Activated B cell treated with CpG ODN at 0.5 μM for 24 hours (primary cell): ENCODE data around the gene NDUFB11. TPM values are rescaled to one million over a fixed set of nuclear protein-coding genes. Genes with fewer than 3 reads are reported as not detected.
"Not testable (repeated sequence)": the region's sequence is repeated elsewhere in the genome, so short reads cannot be mapped to it uniquely, and the experiment has no call there.

Experiments used
- ATAC-seq: fragments of 200-7000 bp; cut with Tn5 transposase; one replicate; pipeline ENCODE4 v1.10.0; 2021; ENCODE audit warnings: low read depth, mild to moderate bottlenecking, moderate library complexity
- CTCF ChIA-PET: fragments of 350-600 bp; sonication (Branson Sonifier 250); formaldehyde crosslinking; loops from one replicate; lab custom pipeline; 2021; ENCODE audit warnings: antibody characterized with exemption; lab: Charles Lee
- POLR2A ChIA-PET: fragments of 350-600 bp; sonication (Branson Sonifier 250); formaldehyde crosslinking; loops from one replicate; lab custom pipeline; 2021; ENCODE audit warnings: antibody characterized with exemption; lab: Charles Lee
- DNase-seq: peaks from one replicate; pipeline ENCODE4 v3.0.0; 2022
- H3K27ac Mint-ChIP-seq: one replicate; pipeline ENCODE4 v1.8.0; 2020; ENCODE audit warnings: mixed read lengths
- H3K27me3 Mint-ChIP-seq: one replicate; pipeline ENCODE4 v1.8.0; 2021; ENCODE audit warnings: mixed read lengths
- H3K36me3 Mint-ChIP-seq: one replicate; pipeline ENCODE4 v1.8.0; 2021; ENCODE audit warnings: low read depth, mixed read lengths
- H3K4me1 Mint-ChIP-seq: one replicate; pipeline ENCODE4 v1.8.0; 2021; ENCODE audit warnings: mixed read lengths
- H3K4me3 Mint-ChIP-seq: one replicate; pipeline ENCODE4 v1.8.0; 2020; ENCODE audit warnings: mild to moderate bottlenecking, mixed read lengths
- H3K9me3 Mint-ChIP-seq: one replicate; pipeline ENCODE4 v1.8.0; 2020; ENCODE audit warnings: mixed read lengths
- CTCF ChIP-seq: fragments of 200-600 bp; IDR thresholded peaks from one replicate; pipeline ENCODE4 v1.8.0; 2022; ENCODE audit warnings: antibody characterized with exemption, mild to moderate bottlenecking
- intact Hi-C: fragments of 100-400 bp; cut with micrococcal nuclease; formaldehyde crosslinking; loops from one replicate; pipeline ENCODE4 v1.15.1; 2024
- total RNA-seq: library from RNA; stranded (reverse); gene quantifications from 2 replicates; pipeline ENCODE4 v1.2.3, GENCODE V29; 2022

NDUFB11 gene
- total RNA-seq, 1 donor from 2014 or later = 73.3 TPM

- ATAC-seq = no peak
These were observed 32.1 kb downstream of the NDUFB11 start for GRCh38 chrX:47112316-47112954.

GRCh38 chrX:47110936-47111615 is 33.4 kb downstream of the NDUFB11 start:
- H3K4me1 Mint-ChIP-seq, H3K4me3 Mint-ChIP-seq, DNase-seq, H3K27ac Mint-ChIP-seq, POLR2A ChIA-PET, intact Hi-C loops, H3K27me3 Mint-ChIP-seq, H3K9me3 Mint-ChIP-seq, H3K36me3 Mint-ChIP-seq, CTCF ChIA-PET, ATAC-seq: not testable (repeated sequence)

More at GRCh38 chrX:47112316-47112954, 32.1 kb downstream of the NDUFB11 start:
- CTCF ChIA-PET = no interaction called here
- DNase-seq = no peak
- Mint-ChIP-seq H3K4me3 (no peak overlapping the region), H3K27ac (no peak overlapping the region), H3K4me1 (no peaks in the 10 kb centered on the region), H3K9me3 (no peaks in the 10 kb centered on the region), H3K27me3 (no peaks in the 10 kb centered on the region), H3K36me3 (no peaks in the 10 kb centered on the region)
- POLR2A ChIA-PET = no interaction called here
- intact Hi-C loops = no loop called here
- no peak for TF ChIP-seq CTCF

- intact Hi-C loops = no loop called here
- no peak for ATAC-seq
- Mint-ChIP-seq H3K27me3 (no peaks in the 10 kb centered on the region), H3K9me3 (no peaks in the 10 kb centered on the region), H3K4me1 (no peaks in the 10 kb centered on the region), H3K27ac (no peak overlapping the region), H3K36me3 (no peaks in the 10 kb centered on the region), H3K4me3 (no peak overlapping the region)
- POLR2A ChIA-PET = interaction anchor here (0.6 kb wide), 1 partner anchor 232 kb away, joined by 4 read pairs; no protein-coding TSS in a partner anchor
- TF ChIP-seq CTCF = no peak
- CTCF ChIA-PET = no interaction called here
- no peak for DNase-seq
These were observed 43.3 kb downstream of the NDUFB11 start for GRCh38 chrX:47101206-47101605.

GRCh38 chrX:47098338-47099094 is 46.0 kb downstream of the NDUFB11 start:
- intact Hi-C loops = no loop called here
- no peak for TF ChIP-seq CTCF
- H3K4me1 Mint-ChIP-seq = no peaks in the 10 kb centered on the region
- ATAC-seq = no peak
- H3K27ac Mint-ChIP-seq = no peak overlapping the region
- ChIA-PET CTCF (interaction anchor here (0.7 kb wide), 1 partner anchor 545 kb away, joined by 3 read pairs; no protein-coding TSS in a partner anchor), POLR2A (no interaction called here)
- DNase-seq = no peak
- no peaks in the 10 kb centered on the region for H3K9me3 Mint-ChIP-seq
- H3K36me3 Mint-ChIP-seq = no peaks in the 10 kb centered on the region
- H3K4me3 Mint-ChIP-seq = no peak overlapping the region
- H3K27me3 Mint-ChIP-seq = no peaks in the 10 kb centered on the region

GRCh38 chrX:47097018-47097417 is 47.5 kb downstream of the NDUFB11 start:
- H3K27ac Mint-ChIP-seq = no peak overlapping the region
- no peaks in the 10 kb centered on the region for H3K36me3 Mint-ChIP-seq
- H3K4me1 Mint-ChIP-seq = no peaks in the 10 kb centered on the region
- CTCF ChIA-PET = interaction anchor here (0.7 kb wide), 1 partner anchor 1578 kb away, joined by 3 read pairs; no protein-coding TSS in a partner anchor
- H3K4me3 Mint-ChIP-seq = no peak overlapping the region
- intact Hi-C loops = no loop called here
- POLR2A ChIA-PET = no interaction called here
- no peaks in the 10 kb centered on the region for H3K27me3 Mint-ChIP-seq
- no peak for DNase-seq
- TF ChIP-seq CTCF = no peak
- H3K9me3 Mint-ChIP-seq = no peaks in the 10 kb centered on the region
- no peak for ATAC-seq
